B cell (primary cell): ENCODE data around the gene ALOX12. TPM values are rescaled to one million over a fixed set of nuclear protein-coding genes. Genes with fewer than 3 reads are reported as not detected.

Experiments used
- ATAC-seq: fragments of 200-7000 bp; cut with Tn5 transposase; one replicate; pipeline ENCODE4 v1.10.0; 2021; ENCODE audit warnings: low read depth, mild to moderate bottlenecking, moderate number of reproducible peaks, moderate library complexity
- CTCF ChIA-PET: fragments of 350-600 bp; sonication (Branson Sonifier 250); formaldehyde crosslinking; loops from one replicate; lab custom pipeline; 2021; ENCODE audit warnings: antibody characterized with exemption, inconsistent platforms; lab: Charles Lee
- POLR2A ChIA-PET: fragments of 350-600 bp; sonication (Branson Sonifier 250); formaldehyde crosslinking; loops from one replicate; lab custom pipeline; 2021; ENCODE audit warnings: antibody characterized with exemption; lab: Charles Lee
- DNase-seq: peaks from one replicate; pipeline ENCODE4 v3.0.0; 2013
- H2AFZ ChIP-seq: 2 replicates; pipeline ENCODE4 v1.6.1; 2012; ENCODE audit warnings: mild to moderate bottlenecking, low read depth, low read length; ENCODE audit not compliant: insufficient read depth, poor library complexity, severe bottlenecking
- H3K27ac ChIP-seq, 2 donors: 1 replicate in 1 of 2; 2 replicates in 1 of 2; pipeline ENCODE4 v1.5.1; 2012 to 2013; ENCODE audit warnings: low read length in 2 of 2, mild to moderate bottlenecking in 2 of 2, moderate library complexity in 1 of 2
- H3K27me3 ChIP-seq, 4 experiments: fragments of 200-600 bp in 1 of 4; sonication (generic) in 1 of 4; replicated peaks in 1 of 4; 1 replicate in 2 of 4; 2 replicates in 2 of 4; pipeline versions ENCODE4 v1.6.1 to v1.7.0; 2013 to 2016; ENCODE audit warnings: low read length in 3 of 4, mild to moderate bottlenecking in 2 of 4, mixed read lengths in 1 of 4, moderate library complexity in 1 of 4; ENCODE audit not compliant: insufficient read depth in 4 of 4, control insufficient read depth in 3 of 4; ENCODE audit errors: control extremely low read depth in 1 of 4
- H3K36me3 ChIP-seq, 2 experiments: replicated peaks in 1 of 2; 1 replicate in 1 of 2; 2 replicates in 1 of 2; pipeline versions ENCODE4 v1.6.1 to v1.7.1; 2013; ENCODE audit warnings: low read length in 1 of 2; ENCODE audit not compliant: insufficient read depth in 2 of 2, control insufficient read depth in 1 of 2; ENCODE audit errors: control extremely low read depth in 1 of 2, extremely low read depth in 1 of 2
- H3K4me1 ChIP-seq, 2 donors: fragments of 200-600 bp in 1 of 2; sonication (generic) in 1 of 2; 1 replicate in 1 of 2; 2 replicates in 1 of 2; pipeline versions ENCODE4 v1.5.1 to v1.6.1; 2013 to 2017; ENCODE audit warnings: low read length in 2 of 2; ENCODE audit not compliant: control insufficient read depth in 2 of 2, insufficient read depth in 2 of 2
- H3K4me2 ChIP-seq: replicated peaks from 2 replicates; pipeline ENCODE3; 2012; ENCODE audit warnings: mild to moderate bottlenecking, low read depth, low read length; ENCODE audit not compliant: poor library complexity, severe bottlenecking
- H3K4me3 ChIP-seq, 5 experiments: fragments of 200-600 bp in 1 of 5; sonication (generic) in 1 of 5; 1 replicate in 3 of 5; 2 replicates in 2 of 5; pipeline versions ENCODE4 v1.5.1 to v1.7.0; 2011 to 2016; ENCODE audit warnings: low read length in 4 of 5, mild to moderate bottlenecking in 4 of 5, low read depth in 2 of 5, control low read depth in 1 of 5, moderate library complexity in 1 of 5; ENCODE audit not compliant: insufficient read depth in 1 of 5; ENCODE audit errors: control extremely low read depth in 1 of 5, extremely low read depth in 1 of 5
- H3K79me2 ChIP-seq: fragments of 200-600 bp; sonication (generic); one replicate; pipeline ENCODE4 v1.6.0; 2016; ENCODE audit warnings: low read length; ENCODE audit not compliant: control insufficient read depth, insufficient read depth
- H3K9ac ChIP-seq: fragments of 200-600 bp; sonication (generic); 2 replicates; pipeline ENCODE4 v1.6.1; 2017; ENCODE audit warnings: mild to moderate bottlenecking, low read length, moderate library complexity
- H3K9me3 ChIP-seq, 3 donors: one replicate each; pipeline versions ENCODE4 v1.6.1 to v1.7.1; 2013; ENCODE audit warnings: low read length in 2 of 3; ENCODE audit not compliant: control insufficient read depth in 2 of 3, insufficient read depth in 1 of 3; ENCODE audit errors: control extremely low read depth in 1 of 3
- H4K20me1 ChIP-seq: 2 replicates; pipeline ENCODE4 v1.6.0; 2012; ENCODE audit warnings: mild to moderate bottlenecking, low read length; ENCODE audit not compliant: insufficient read depth, control insufficient read depth, poor library complexity, severe bottlenecking
- H3K27ac Mint-ChIP-seq: one replicate; pipeline ENCODE4 v1.8.0; 2021; ENCODE audit warnings: mixed read lengths
- H3K27me3 Mint-ChIP-seq: one replicate; pipeline ENCODE4 v1.8.0; 2021; ENCODE audit warnings: mixed read lengths
- H3K4me1 Mint-ChIP-seq: one replicate; pipeline ENCODE4 v1.8.0; 2021; ENCODE audit warnings: mixed read lengths
- H3K4me3 Mint-ChIP-seq: one replicate; pipeline ENCODE4 v1.8.0; 2021; ENCODE audit warnings: mixed read lengths
- H3K9me3 Mint-ChIP-seq: one replicate; pipeline ENCODE4 v1.8.0; 2022; ENCODE audit warnings: mixed read lengths; ENCODE audit not compliant: insufficient read depth
- EZH2 ChIP-seq: IDR thresholded peaks from 2 replicates; pipeline ENCODE4 v1.6.1; 2012; ENCODE audit warnings: borderline replicate concordance, low read depth, mild to moderate bottlenecking, moderate library complexity, low read length; ENCODE audit not compliant: insufficient read depth, poor library complexity, severe bottlenecking
- WGBS: methylation state at CpG from one replicate; pipeline ENCODE4 v1.1.5; 2013; ENCODE audit warnings: missing lambda C conversion rate; ENCODE audit not compliant: insufficient coverage; 5-methylcytosine and 5-hydroxymethylcytosine counted together
- intact Hi-C: fragments of 100-400 bp; cut with micrococcal nuclease; formaldehyde crosslinking; loops from one replicate; pipeline ENCODE4 v1.10.0; 2022
- polyA minus RNA-seq: library from RNA; depleted of rRNA, polyadenylated mRNA; stranded (reverse); fragments of >200 nt; gene quantifications from 2 replicates; pipeline ENCODE4 v1.2.3, GENCODE V29; 2012
- polyA plus RNA-seq: library from polyadenylated mRNA; depleted of rRNA; stranded (reverse); fragments of >200 nt; gene quantifications from 2 replicates; pipeline ENCODE4 v1.2.3, GENCODE V29; 2012
- total RNA-seq, 2 donors: library from RNA; stranded (reverse); fragments of 120-200 nt in 1 of 2; gene quantifications; 1 replicate in 1 of 2; 2 replicates in 1 of 2; pipeline versions ENCODE4 v1.2.3 to v1.2.4, GENCODE V29; 2013 to 2022
- TF ChIP-seq, protein P1 (sequence below): fragments of 200-600 bp; IDR thresholded peaks from one replicate; pipeline ENCODE4 v1.8.0; 2022; ENCODE audit warnings: antibody characterized with exemption, mild to moderate bottlenecking

The ALOX12 gene, protein sequence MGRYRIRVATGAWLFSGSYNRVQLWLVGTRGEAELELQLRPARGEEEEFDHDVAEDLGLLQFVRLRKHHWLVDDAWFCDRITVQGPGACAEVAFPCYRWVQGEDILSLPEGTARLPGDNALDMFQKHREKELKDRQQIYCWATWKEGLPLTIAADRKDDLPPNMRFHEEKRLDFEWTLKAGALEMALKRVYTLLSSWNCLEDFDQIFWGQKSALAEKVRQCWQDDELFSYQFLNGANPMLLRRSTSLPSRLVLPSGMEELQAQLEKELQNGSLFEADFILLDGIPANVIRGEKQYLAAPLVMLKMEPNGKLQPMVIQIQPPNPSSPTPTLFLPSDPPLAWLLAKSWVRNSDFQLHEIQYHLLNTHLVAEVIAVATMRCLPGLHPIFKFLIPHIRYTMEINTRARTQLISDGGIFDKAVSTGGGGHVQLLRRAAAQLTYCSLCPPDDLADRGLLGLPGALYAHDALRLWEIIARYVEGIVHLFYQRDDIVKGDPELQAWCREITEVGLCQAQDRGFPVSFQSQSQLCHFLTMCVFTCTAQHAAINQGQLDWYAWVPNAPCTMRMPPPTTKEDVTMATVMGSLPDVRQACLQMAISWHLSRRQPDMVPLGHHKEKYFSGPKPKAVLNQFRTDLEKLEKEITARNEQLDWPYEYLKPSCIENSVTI
- total RNA-seq (not detected in 2 replicates), polyA plus RNA-seq (0.07 and 0.14 TPM in 2 replicates), polyA minus RNA-seq (0.43 and 1.1 TPM in 2 replicates)
- total RNA-seq (2013) = 1.8 TPM

DNA sequence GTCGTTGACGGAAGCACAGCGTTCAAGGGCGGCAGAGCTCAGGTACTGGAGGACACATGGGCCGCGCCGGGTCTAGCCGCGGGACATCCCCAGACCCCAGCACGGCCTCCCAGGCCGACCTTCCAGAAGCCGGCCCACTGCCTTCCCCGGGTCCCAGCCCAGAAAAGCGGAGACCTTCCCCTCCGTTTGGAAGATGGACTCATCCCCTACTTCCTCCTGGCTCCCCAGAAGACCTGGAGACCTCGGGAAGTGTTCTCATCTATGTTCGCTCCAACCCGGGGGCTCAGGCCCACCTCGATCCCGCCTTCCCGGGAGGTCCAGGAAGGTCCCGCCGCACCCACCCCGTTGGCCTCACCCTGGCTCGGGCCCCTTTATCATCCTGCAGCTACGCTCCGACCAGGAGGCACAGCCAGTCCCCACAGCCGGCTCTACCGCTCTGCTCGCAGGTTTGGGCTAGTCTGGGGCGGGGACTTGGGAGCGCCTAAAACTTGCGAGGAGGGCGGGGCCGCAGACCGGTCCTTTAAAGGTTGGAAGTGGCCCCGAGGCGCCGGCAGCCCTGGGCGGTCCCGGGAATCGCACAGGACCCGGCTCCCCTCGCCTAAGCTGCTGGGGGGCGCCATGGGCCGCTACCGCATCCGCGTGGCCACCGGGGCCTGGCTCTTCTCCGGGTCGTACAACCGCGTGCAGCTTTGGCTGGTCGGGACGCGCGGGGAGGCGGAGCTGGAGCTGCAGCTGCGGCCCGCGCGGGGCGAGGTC is at the start of gene ALOX12:
ALOX12 (plus strand) TSS at position 550 of the 756 bp plus-strand sequence; CDS start at position 619, 69 bp downstream.
- POLR2A ChIA-PET = no interaction called here
- intact Hi-C loops = no loop called here

More for the DNA sequence above, at the start of gene ALOX12:
- Mint-ChIP-seq H3K27ac (no peak within 1 kb of the TSS), H3K4me3 (no peak within 1 kb of the TSS), H3K4me1 (peaks cover 7% of the 10 kb centered on the region), H3K9me3 (no peaks in the 10 kb centered on the region), H3K27me3 (no peaks in the 10 kb centered on the region)
- 56% methylated on average over 63 of the region's 64 CpGs for WGBS
- Histone ChIP-seq H3K4me3 (no peak within 1 kb of the TSS), H3K9me3 (no peaks in the 10 kb centered on the region), H3K27ac (no peak within 1 kb of the TSS), H3K9ac (no peak within 1 kb of the TSS), H3K36me3 (peaks cover 13 to 37% of the 10 kb centered on the region in 2 experiments), H3K79me2 (no peaks in the 10 kb centered on the region), H2AFZ (no peak within 1 kb of the TSS), H3K4me1 (no peaks in the 10 kb centered on the region), H4K20me1 (peaks cover 23% of the 10 kb centered on the region), H3K4me2 (peak within 1 kb of the TSS; percentile 19), H3K27me3 (no peaks in the 10 kb centered on the region)
- TF ChIP-seq, protein P1, sequence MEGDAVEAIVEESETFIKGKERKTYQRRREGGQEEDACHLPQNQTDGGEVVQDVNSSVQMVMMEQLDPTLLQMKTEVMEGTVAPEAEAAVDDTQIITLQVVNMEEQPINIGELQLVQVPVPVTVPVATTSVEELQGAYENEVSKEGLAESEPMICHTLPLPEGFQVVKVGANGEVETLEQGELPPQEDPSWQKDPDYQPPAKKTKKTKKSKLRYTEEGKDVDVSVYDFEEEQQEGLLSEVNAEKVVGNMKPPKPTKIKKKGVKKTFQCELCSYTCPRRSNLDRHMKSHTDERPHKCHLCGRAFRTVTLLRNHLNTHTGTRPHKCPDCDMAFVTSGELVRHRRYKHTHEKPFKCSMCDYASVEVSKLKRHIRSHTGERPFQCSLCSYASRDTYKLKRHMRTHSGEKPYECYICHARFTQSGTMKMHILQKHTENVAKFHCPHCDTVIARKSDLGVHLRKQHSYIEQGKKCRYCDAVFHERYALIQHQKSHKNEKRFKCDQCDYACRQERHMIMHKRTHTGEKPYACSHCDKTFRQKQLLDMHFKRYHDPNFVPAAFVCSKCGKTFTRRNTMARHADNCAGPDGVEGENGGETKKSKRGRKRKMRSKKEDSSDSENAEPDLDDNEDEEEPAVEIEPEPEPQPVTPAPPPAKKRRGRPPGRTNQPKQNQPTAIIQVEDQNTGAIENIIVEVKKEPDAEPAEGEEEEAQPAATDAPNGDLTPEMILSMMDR = no peak
- TF ChIP-seq EZH2 = no peak
- ATAC-seq (no peak), DNase-seq (no peak)
- CTCF ChIA-PET = interaction anchor here (0.9 to 2.1 kb wide), 3 partner anchors 9 to 85 kb away, joined by 3 to 10 read pairs (median 6); no protein-coding TSS in a partner anchor
